IMR-90 (cell line): ENCODE results near the gene DNAJA4. TPM values are rescaled to one million over a fixed set of nuclear protein-coding genes. Genes with fewer than 3 reads are reported as not detected.

Experiments
- ATAC-seq: fragments of 200-7000 bp; cut with Tn5 transposase; 2 replicates; pipeline ENCODE4 v1.9.1; 2020; ENCODE audit warnings: low read depth, mild to moderate bottlenecking, moderate library complexity
- BruUV-seq: library from RNA; stranded (reverse); fragments of 400-500 nt; replicated peaks from 2 replicates; lab custom pipeline; 2021; lab: Mats Ljungman, UMichigan
- CTCF ChIA-PET: fragments of 300-600 bp; formaldehyde crosslinking; extraction: SDS; loops from one replicate; lab custom pipeline; 2021; ENCODE audit warnings: antibody characterized with exemption; lab: Yijun Ruan, JAX
- POLR2A ChIA-PET: fragments of 300-600 bp; sonication (Branson Sonifier 250); formaldehyde crosslinking; loops from one replicate; lab custom pipeline; 2022; ENCODE audit warnings: antibody characterized with exemption; ENCODE audit not compliant: unreplicated experiment; lab: Charles Lee
- DNase-seq: peaks from one replicate; pipeline ENCODE4 v3.0.0; 2013
- H2AFZ ChIP-seq: replicated peaks from 2 replicates; pipeline ENCODE3; 2013; ENCODE audit warnings: low read length, mild to moderate bottlenecking; ENCODE audit not compliant: poor library complexity
- H2AK5ac ChIP-seq: 2 replicates; pipeline ENCODE4 v1.6.1; 2013; ENCODE audit warnings: low read depth, low read length, inconsistent platforms
- H2AK9ac ChIP-seq: replicated peaks from 2 replicates; pipeline ENCODE3; 2013; ENCODE audit warnings: mild to moderate bottlenecking, low read depth, low read length, moderate library complexity; ENCODE audit not compliant: poor library complexity
- H2BK120ac ChIP-seq: 2 replicates; pipeline ENCODE4 v1.6.1; 2013; ENCODE audit warnings: low read depth, low read length, inconsistent platforms
- H2BK15ac ChIP-seq: 3 replicates; pipeline ENCODE4 v1.6.1; 2013; ENCODE audit warnings: low read depth, low read length, inconsistent platforms
- H2BK20ac ChIP-seq: 2 replicates; pipeline ENCODE4 v1.6.1; 2013; ENCODE audit warnings: low read depth, mild to moderate bottlenecking, inconsistent platforms, low read length, moderate library complexity
- H2BK5ac ChIP-seq: 2 replicates; pipeline ENCODE4 v1.6.1; 2013; ENCODE audit warnings: mild to moderate bottlenecking, low read depth, low read length, inconsistent platforms; ENCODE audit not compliant: poor library complexity, severe bottlenecking
- H3K14ac ChIP-seq: replicated peaks from 2 replicates; pipeline ENCODE4 v1.6.1; 2013; ENCODE audit warnings: low read depth, low read length, inconsistent platforms
- H3K18ac ChIP-seq: 2 replicates; pipeline ENCODE4 v1.6.1; 2013; ENCODE audit warnings: low read depth, low read length, control low read depth
- H3K23ac ChIP-seq: 2 replicates; pipeline ENCODE4 v1.6.1; 2013; ENCODE audit warnings: low read depth, low read length, inconsistent platforms
- H3K27ac ChIP-seq: 2 replicates; pipeline ENCODE4 v1.5.1; 2013; ENCODE audit warnings: mild to moderate bottlenecking, control low read depth, low read length; ENCODE audit not compliant: insufficient read depth
- H3K27me3 ChIP-seq: 2 replicates; pipeline ENCODE4 v1.6.1; 2013; ENCODE audit warnings: low read length; ENCODE audit not compliant: control insufficient read depth, insufficient read depth
- H3K36me3 ChIP-seq: 2 replicates; pipeline ENCODE4 v1.6.1; 2013; ENCODE audit warnings: low read length, mixed read lengths; ENCODE audit not compliant: control insufficient read depth, insufficient read depth
- H3K4ac ChIP-seq: 2 replicates; pipeline ENCODE4 v1.6.1; 2013; ENCODE audit warnings: low read depth, low read length, inconsistent platforms
- H3K4me1 ChIP-seq: 2 replicates; pipeline ENCODE4 v1.6.1; 2013; ENCODE audit warnings: low read length, mixed read lengths; ENCODE audit not compliant: control insufficient read depth, insufficient read depth
- H3K4me2 ChIP-seq: 2 replicates; pipeline ENCODE4 v1.6.1; 2013; ENCODE audit warnings: low read depth, mild to moderate bottlenecking, control low read depth, low read length, moderate library complexity
- H3K4me3 ChIP-seq: 2 replicates; pipeline ENCODE4 v1.5.1; 2013; ENCODE audit warnings: low read depth, mild to moderate bottlenecking, control low read depth, low read length, moderate library complexity; ENCODE audit not compliant: insufficient read depth
- H3K56ac ChIP-seq: 2 replicates; pipeline ENCODE4 v1.6.1; 2013; ENCODE audit warnings: low read length, inconsistent platforms; ENCODE audit not compliant: insufficient read depth; ENCODE audit errors: extremely low read depth
- H3K79me1 ChIP-seq, 2 experiments: 2 replicates each; pipeline ENCODE4 v1.6.1; 2013; ENCODE audit warnings: low read length in 2 of 2, inconsistent platforms in 1 of 2, low read depth in 1 of 2
- H3K9ac ChIP-seq: 2 replicates; pipeline ENCODE4 v1.6.1; 2013; ENCODE audit warnings: low read depth, low read length, control low read depth
- H3K9me1 ChIP-seq: 2 replicates; pipeline ENCODE4 v1.6.1; 2013; ENCODE audit warnings: low read length, inconsistent platforms; ENCODE audit not compliant: insufficient read depth
- H3K9me3 ChIP-seq: 2 replicates; pipeline ENCODE4 v1.6.1; 2013; ENCODE audit warnings: low read length; ENCODE audit not compliant: control insufficient read depth, insufficient read depth
- H4K20me1 ChIP-seq: 2 replicates; pipeline ENCODE4 v1.6.1; 2013; ENCODE audit warnings: low read length, inconsistent platforms; ENCODE audit not compliant: insufficient read depth
- H4K5ac ChIP-seq: 2 replicates; pipeline ENCODE4 v1.6.1; 2013; ENCODE audit warnings: mild to moderate bottlenecking, low read depth, low read length, control low read depth
- H4K8ac ChIP-seq, 2 experiments: 2 replicates each; pipeline ENCODE4 v1.6.1; 2013; ENCODE audit warnings: low read depth in 2 of 2, low read length in 2 of 2, control low read depth in 1 of 2, inconsistent platforms in 1 of 2
- H4K91ac ChIP-seq: 2 replicates; pipeline ENCODE4 v1.6.1; 2013; ENCODE audit warnings: low read depth, low read length, inconsistent platforms; ENCODE audit not compliant: insufficient read depth
- BHLHE40 ChIP-seq: fragments of 150-350 bp; IDR thresholded peaks from 2 replicates; pipeline ENCODE4 v1.6.1; 2016; ENCODE audit warnings: mild to moderate bottlenecking, low read depth, low read length
- CEBPB ChIP-seq: IDR thresholded peaks from 2 replicates; pipeline ENCODE4 v1.6.1; 2012; ENCODE audit warnings: low read depth, low read length, improper control_type of control experiment
- CHD1 ChIP-seq: IDR thresholded peaks from 2 replicates; pipeline ENCODE4 v1.6.1; 2012; ENCODE audit warnings: low read depth, low read length, improper control_type of control experiment
- FOS ChIP-seq: fragments of 150-350 bp; IDR thresholded peaks from 2 replicates; pipeline ENCODE4 v1.6.1; 2016; ENCODE audit warnings: low read depth, low read length
- MAFK ChIP-seq: IDR thresholded peaks from 2 replicates; pipeline ENCODE4 v1.6.1; 2012; ENCODE audit warnings: low read depth, low read length, improper control_type of control experiment
- MAZ ChIP-seq: IDR thresholded peaks from 2 replicates; pipeline ENCODE4 v1.6.1; 2012; ENCODE audit warnings: low read depth, mild to moderate bottlenecking, low read length, improper control_type of control experiment, moderate library complexity, borderline replicate concordance
- MXI1 ChIP-seq: IDR thresholded peaks from 2 replicates; pipeline ENCODE4 v1.6.1; 2012; ENCODE audit warnings: low read depth, mild to moderate bottlenecking, low read length, moderate library complexity, borderline replicate concordance
- NFE2L2 ChIP-seq: fragments of 150-350 bp; IDR thresholded peaks from 2 replicates; pipeline ENCODE4 v1.6.1; 2016; ENCODE audit warnings: low read depth, mild to moderate bottlenecking, low read length
- POLR2A ChIP-seq: IDR thresholded peaks from 2 replicates; pipeline ENCODE4 v1.6.1; 2012; ENCODE audit warnings: mild to moderate bottlenecking, low read depth, low read length
- RAD21 ChIP-seq: IDR thresholded peaks from 2 replicates; pipeline ENCODE4 v1.6.1; 2012; ENCODE audit warnings: low read length, improper control_type of control experiment
- RCOR1 ChIP-seq: IDR thresholded peaks from 2 replicates; pipeline ENCODE4 v1.6.1; 2012; ENCODE audit warnings: mild to moderate bottlenecking, low read length, improper control_type of control experiment; ENCODE audit not compliant: insufficient replicate concordance
- RFX5 ChIP-seq: IDR thresholded peaks from 2 replicates; pipeline ENCODE4 v1.8.0; 2012; ENCODE audit warnings: low read depth, mild to moderate bottlenecking, low read length, moderate library complexity
- SMC3 ChIP-seq: fragments of 150-350 bp; IDR thresholded peaks from 2 replicates; pipeline ENCODE4 v1.6.1; 2016; ENCODE audit warnings: low read depth, mild to moderate bottlenecking, antibody characterized with exemption, low read length, moderate library complexity
- WGBS, 2 experiments: methylation state at CpG; one replicate each; pipeline versions ENCODE4 v1.1.5 to v1.1.7; 2013; ENCODE audit warnings: missing lambda C conversion rate in 2 of 2; ENCODE audit not compliant: insufficient read length in 1 of 2; ENCODE audit errors: extremely low coverage in 2 of 2; 5-methylcytosine and 5-hydroxymethylcytosine counted together
- dilution Hi-C: fragments of 300-500 bp; cut with HindIII; formaldehyde crosslinking; loops from one replicate; pipeline ENCODE4 v1.14.3; 2018; ENCODE audit warnings: low sequenced_read_pairs; ENCODE audit not compliant: unreplicated experiment
- in situ Hi-C: fragments of 300-500 bp; cut with MboI; formaldehyde crosslinking; loops from 3 replicates; pipeline ENCODE4 v1.14.3; 2019; ENCODE audit warnings: low sequenced_read_pairs, inconsistent platforms, mixed read lengths
- intact Hi-C: fragments of 100-400 bp; cut with micrococcal nuclease; formaldehyde crosslinking; loops from 2 replicates; pipeline ENCODE4 v1.10.0; 2022
- polyA plus RNA-seq, 3 experiments: library from polyadenylated mRNA; depleted of rRNA; stranded (reverse); fragments of >200 nt; gene quantifications; 2 replicates each; pipeline ENCODE4 v1.2.3, GENCODE V29; 2012; ENCODE audit warnings: low replicate concordance in 1 of 3
- total RNA-seq: library from RNA; depleted of rRNA; stranded (reverse); fragments of >200 nt; gene quantifications from 2 replicates; pipeline ENCODE4 v1.2.3, GENCODE V29; 2012
- TF ChIP-seq, protein P1 (sequence below): fragments of 150-350 bp; IDR thresholded peaks from 2 replicates; pipeline ENCODE4 v1.6.1; 2016; ENCODE audit warnings: low read depth, mild to moderate bottlenecking, low read length, moderate library complexity, borderline replicate concordance
- TF ChIP-seq, protein P2 (sequence below): conservative IDR thresholded peaks from 2 replicates; pipeline ENCODE4 v1.5.1; 2012; ENCODE audit warnings: mild to moderate bottlenecking, low read depth, low read length, improper control_type of control experiment
- TF ChIP-seq, protein P3 (sequence below): fragments of 150-350 bp; IDR thresholded peaks from 2 replicates; pipeline ENCODE4 v1.6.1; 2017; ENCODE audit warnings: mild to moderate bottlenecking, antibody characterized with exemption, low read length, low read depth

Gene DNAJA4
- total and polyA plus RNA-seq, 2 of the 4 experiments (the other 2 are of a cell fraction) = 0.18 to 0.32 TPM

DNA sequence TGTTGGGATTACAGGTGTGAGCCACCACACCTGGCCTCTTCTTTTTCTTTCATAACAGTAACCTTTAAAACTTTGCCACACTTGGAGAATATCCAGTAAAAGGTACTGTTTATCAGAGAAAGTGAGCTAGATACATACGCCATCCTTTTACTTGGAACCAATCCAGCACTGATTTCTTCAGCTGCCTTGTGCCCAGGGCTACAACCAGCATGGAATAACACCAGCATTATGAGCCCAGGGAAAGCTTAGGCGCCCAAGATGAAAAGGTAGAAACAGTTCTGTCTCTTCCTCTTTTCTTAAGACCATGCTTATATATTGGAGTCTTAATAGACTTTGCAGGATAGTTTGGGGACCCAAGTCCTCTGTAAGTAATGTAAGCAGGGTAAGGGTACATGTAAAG, 26.7 kb downstream of the DNAJA4 start:
- H3K9me3 ChIP-seq = no peaks in the 10 kb centered on the region
- DNase-seq = no peak
- H3K18ac ChIP-seq = no peak overlapping the region
- in situ Hi-C loops = no loop called here
- H3K56ac ChIP-seq = no peak overlapping the region
- CTCF ChIA-PET = no interaction called here
- no peak overlapping the region for H2BK5ac ChIP-seq
- no peak overlapping the region for H3K23ac ChIP-seq
- H3K4me1 ChIP-seq = no peaks in the 10 kb centered on the region
- peaks cover 12% of the 10 kb centered on the region for H3K9me1 ChIP-seq
- dilution Hi-C loops = no loop called here
- H3K4me3 ChIP-seq = no peak overlapping the region
- H3K36me3 ChIP-seq = peaks cover 39% of the 10 kb centered on the region
- no peak overlapping the region for H4K5ac ChIP-seq
- H2BK120ac ChIP-seq = no peak overlapping the region
- no peaks in the 10 kb centered on the region for H3K27me3 ChIP-seq
- no peaks in the 10 kb centered on the region for H4K20me1 ChIP-seq
- POLR2A ChIA-PET = no interaction called here
- H2AFZ ChIP-seq = no peak overlapping the region
- H2BK20ac ChIP-seq = no peak overlapping the region
- no peak overlapping the region for H3K9ac ChIP-seq
- WGBS, 2 experiments = no CpG with 5 or more reads among the region's 2 CpGs
- no peak overlapping the region for H3K14ac ChIP-seq
- H2AK9ac ChIP-seq = no peak overlapping the region
- no peak overlapping the region for H4K8ac ChIP-seq
- no peak for TF ChIP-seq RCOR1
- TF ChIP-seq NFE2L2 = no peak
- TF ChIP-seq, protein P1, sequence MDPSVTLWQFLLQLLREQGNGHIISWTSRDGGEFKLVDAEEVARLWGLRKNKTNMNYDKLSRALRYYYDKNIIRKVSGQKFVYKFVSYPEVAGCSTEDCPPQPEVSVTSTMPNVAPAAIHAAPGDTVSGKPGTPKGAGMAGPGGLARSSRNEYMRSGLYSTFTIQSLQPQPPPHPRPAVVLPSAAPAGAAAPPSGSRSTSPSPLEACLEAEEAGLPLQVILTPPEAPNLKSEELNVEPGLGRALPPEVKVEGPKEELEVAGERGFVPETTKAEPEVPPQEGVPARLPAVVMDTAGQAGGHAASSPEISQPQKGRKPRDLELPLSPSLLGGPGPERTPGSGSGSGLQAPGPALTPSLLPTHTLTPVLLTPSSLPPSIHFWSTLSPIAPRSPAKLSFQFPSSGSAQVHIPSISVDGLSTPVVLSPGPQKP = no peak
- TF ChIP-seq, protein P2, sequence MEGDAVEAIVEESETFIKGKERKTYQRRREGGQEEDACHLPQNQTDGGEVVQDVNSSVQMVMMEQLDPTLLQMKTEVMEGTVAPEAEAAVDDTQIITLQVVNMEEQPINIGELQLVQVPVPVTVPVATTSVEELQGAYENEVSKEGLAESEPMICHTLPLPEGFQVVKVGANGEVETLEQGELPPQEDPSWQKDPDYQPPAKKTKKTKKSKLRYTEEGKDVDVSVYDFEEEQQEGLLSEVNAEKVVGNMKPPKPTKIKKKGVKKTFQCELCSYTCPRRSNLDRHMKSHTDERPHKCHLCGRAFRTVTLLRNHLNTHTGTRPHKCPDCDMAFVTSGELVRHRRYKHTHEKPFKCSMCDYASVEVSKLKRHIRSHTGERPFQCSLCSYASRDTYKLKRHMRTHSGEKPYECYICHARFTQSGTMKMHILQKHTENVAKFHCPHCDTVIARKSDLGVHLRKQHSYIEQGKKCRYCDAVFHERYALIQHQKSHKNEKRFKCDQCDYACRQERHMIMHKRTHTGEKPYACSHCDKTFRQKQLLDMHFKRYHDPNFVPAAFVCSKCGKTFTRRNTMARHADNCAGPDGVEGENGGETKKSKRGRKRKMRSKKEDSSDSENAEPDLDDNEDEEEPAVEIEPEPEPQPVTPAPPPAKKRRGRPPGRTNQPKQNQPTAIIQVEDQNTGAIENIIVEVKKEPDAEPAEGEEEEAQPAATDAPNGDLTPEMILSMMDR = no peak
- TF ChIP-seq POLR2A = no peak
- TF ChIP-seq, protein P3, sequence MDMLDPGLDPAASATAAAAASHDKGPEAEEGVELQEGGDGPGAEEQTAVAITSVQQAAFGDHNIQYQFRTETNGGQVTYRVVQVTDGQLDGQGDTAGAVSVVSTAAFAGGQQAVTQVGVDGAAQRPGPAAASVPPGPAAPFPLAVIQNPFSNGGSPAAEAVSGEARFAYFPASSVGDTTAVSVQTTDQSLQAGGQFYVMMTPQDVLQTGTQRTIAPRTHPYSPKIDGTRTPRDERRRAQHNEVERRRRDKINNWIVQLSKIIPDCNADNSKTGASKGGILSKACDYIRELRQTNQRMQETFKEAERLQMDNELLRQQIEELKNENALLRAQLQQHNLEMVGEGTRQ = no peak
- no peak for TF ChIP-seq CHD1
- TF ChIP-seq BHLHE40 = no peak
- no peak for TF ChIP-seq CEBPB
- TF ChIP-seq MAZ = no peak
- TF ChIP-seq RFX5 = no peak
- TF ChIP-seq SMC3 = no peak
- TF ChIP-seq MXI1 = no peak
- no peak for TF ChIP-seq RAD21
- TF ChIP-seq MAFK = no peak
- no peak for TF ChIP-seq FOS
- no peak overlapping the region for H2BK15ac ChIP-seq
- intact Hi-C loops = no loop called here
- no peak overlapping the region for H3K27ac ChIP-seq
- H3K4ac ChIP-seq = no peak overlapping the region
- no peak for ATAC-seq
- H2AK5ac ChIP-seq = no peak overlapping the region
- no peak overlapping the region for H4K91ac ChIP-seq
- no TSS peak for BruUV-seq
- H3K4me2 ChIP-seq = no peak overlapping the region
- H3K79me1 ChIP-seq = peaks cover 10 to 34% of the 10 kb centered on the region in 2 experiments
